Measurements from ENCODE around the gene EYA2.

DNA sequence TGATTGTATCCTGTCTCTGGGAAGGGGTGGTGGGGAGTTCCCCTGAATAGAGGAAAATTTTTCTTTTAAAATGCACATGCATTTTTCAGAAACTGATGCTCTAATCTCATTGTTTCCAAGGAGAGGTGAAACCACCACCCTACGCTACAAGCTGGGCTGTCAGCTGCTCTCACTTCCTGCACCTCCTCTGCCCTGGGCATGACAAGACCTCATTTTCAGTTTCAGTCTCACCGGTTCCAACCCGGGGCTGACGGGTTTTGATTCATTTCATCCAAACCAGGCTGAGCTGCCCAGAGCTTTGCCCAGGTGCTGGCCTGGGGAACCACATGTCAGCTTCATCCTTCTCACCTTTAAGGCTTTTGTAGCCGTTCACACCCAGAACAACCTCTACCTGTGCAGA, 99.7 kb downstream of the EYA2 start:
- TF ChIP-seq CTCF (IDR thresholded peaks at IDR 0.05) (no peak), POLR2A (IDR thresholded peaks at IDR 0.05) (no peak)
